ENCODE data around the gene AVEN. TPM values are rescaled to one million over a fixed set of nuclear protein-coding genes. Genes with fewer than 3 reads are reported as not detected.

AVEN gene
- total and polyA plus RNA-seq, 2 donors (not counting 3 experiments of a cell fraction or from before 2014, with no cell fraction given): 7.7 to 23.3 TPM

- BruUV-seq (replicated peaks): no TSS peak
- dilution Hi-C loops (cut with MboI; ENCODE audit: extremely low pct_ligation_motif_present, low sequenced_read_pairs): no loop called here
- no peak overlapping the region for H3K4me2 ChIP-seq (ENCODE audit: insufficient read depth, low read length)
- no peak overlapping the region for H3K4me3 ChIP-seq (replicated peaks in 1 of 3; ENCODE audit: insufficient read depth in 1 of 3, low read depth in 1 of 3, low read length in 3 of 3)
- DNase-seq (ENCODE audit: low read depth, low spot score): no peak
- H3K9me3 ChIP-seq (replicated peaks; ENCODE audit: control insufficient read depth, insufficient read depth, low read length): no peaks in the 10 kb centered on the region
- no peak overlapping the region for H3K27ac ChIP-seq (ENCODE audit: insufficient read depth, low read depth, low read length)
- CTCF ChIA-PET: no interaction called here
- peaks cover 1% of the 10 kb centered on the region for H3K79me2 ChIP-seq (ENCODE audit: control insufficient read depth, insufficient read depth, low read length)
- H3K9me1 ChIP-seq (replicated peaks; ENCODE audit: control insufficient read depth, extremely low read depth, insufficient read depth, low read length): no peaks in the 10 kb centered on the region
- POLR2A ChIA-PET: no interaction called here
- no peak overlapping the region for H2AFZ ChIP-seq (ENCODE audit: low read depth, low read length)
- TF ChIP-seq FOS (IDR thresholded peaks at IDR 0.05; ENCODE audit: borderline replicate concordance, insufficient read depth, low read length) (no peak), POLR2A (IDR thresholded peaks at IDR 0.05; ENCODE audit: low read depth, low read length) (no peak), EZH2 (IDR thresholded peaks at IDR 0.05; ENCODE audit: borderline replicate concordance, low read depth, low read length, severe bottlenecking) (no peak), MYC (IDR thresholded peaks at IDR 0.05; ENCODE audit: low read depth, low read length) (no peak), CTCF (IDR thresholded peaks at IDR 0.05; ENCODE audit: extremely low read depth in 1 of 2, insufficient read depth in 1 of 2, low read depth in 1 of 2, low read length in 2 of 2) (no peak)
- H4K20me1 ChIP-seq (replicated peaks; ENCODE audit: control insufficient read depth, extremely low read depth, insufficient read depth, low read length): no peaks in the 10 kb centered on the region
- no peaks in the 10 kb centered on the region for H3K36me3 ChIP-seq (ENCODE audit: control insufficient read depth in 2 of 2, extremely low read depth in 1 of 2, insufficient read depth in 2 of 2, low read length in 2 of 2)
- no peaks in the 10 kb centered on the region for H3K27me3 ChIP-seq (ENCODE audit: control insufficient read depth in 2 of 2, insufficient read depth in 2 of 2, low read length in 2 of 2)
- intact Hi-C loops (cut with micrococcal nuclease): no loop called here
- H3K9ac ChIP-seq (replicated peaks; ENCODE audit: extremely low read depth, insufficient read depth, low read length): no peak overlapping the region
- H3K4me1 ChIP-seq (ENCODE audit: control insufficient read depth, extremely low read depth, insufficient read depth, low read length): no peaks in the 10 kb centered on the region
- FAIRE-seq: no peak
Measured at GRCh38 chr15:34013746-34014145, 25.3 kb downstream of the AVEN start.

GRCh38 chr15:34012461-34013028 is 26.5 kb downstream of the AVEN start:
- POLR2A ChIA-PET: no interaction called here

More at GRCh38 chr15:34012461-34013028, 26.5 kb downstream of the AVEN start:
- intact Hi-C loops (cut with micrococcal nuclease) (no loop called here), dilution Hi-C loops (cut with MboI; ENCODE audit: extremely low pct_ligation_motif_present, low sequenced_read_pairs) (no loop called here)
- no peaks in the 10 kb centered on the region for H3K36me3 ChIP-seq (ENCODE audit: control insufficient read depth in 2 of 2, extremely low read depth in 1 of 2, insufficient read depth in 2 of 2, low read length in 2 of 2)
- no peak overlapping the region for H3K4me3 ChIP-seq (replicated peaks in 1 of 3; ENCODE audit: insufficient read depth in 1 of 3, low read depth in 1 of 3, low read length in 3 of 3)
- FAIRE-seq (no peak), DNase-seq (ENCODE audit: low read depth, low spot score) (no peak)
- H2AFZ ChIP-seq (ENCODE audit: low read depth, low read length): no peak overlapping the region
- CTCF ChIA-PET: interaction anchor here (1.2 kb wide), 1 partner anchor 9 kb away, joined by 3 read pairs; no protein-coding TSS in a partner anchor
- peaks cover 1% of the 10 kb centered on the region for H3K79me2 ChIP-seq (ENCODE audit: control insufficient read depth, insufficient read depth, low read length)
- H4K20me1 ChIP-seq (replicated peaks; ENCODE audit: control insufficient read depth, extremely low read depth, insufficient read depth, low read length): no peaks in the 10 kb centered on the region
- no peaks in the 10 kb centered on the region for H3K9me3 ChIP-seq (replicated peaks; ENCODE audit: control insufficient read depth, insufficient read depth, low read length)
- no peaks in the 10 kb centered on the region for H3K27me3 ChIP-seq (ENCODE audit: control insufficient read depth in 2 of 2, insufficient read depth in 2 of 2, low read length in 2 of 2)
- no peaks in the 10 kb centered on the region for H3K4me1 ChIP-seq (ENCODE audit: control insufficient read depth, extremely low read depth, insufficient read depth, low read length)
- no peak overlapping the region for H3K9ac ChIP-seq (replicated peaks; ENCODE audit: extremely low read depth, insufficient read depth, low read length)
- no peak overlapping the region for H3K27ac ChIP-seq (ENCODE audit: insufficient read depth, low read depth, low read length)
- H3K4me2 ChIP-seq (ENCODE audit: insufficient read depth, low read length): no peak overlapping the region
- no peaks in the 10 kb centered on the region for H3K9me1 ChIP-seq (replicated peaks; ENCODE audit: control insufficient read depth, extremely low read depth, insufficient read depth, low read length)
- BruUV-seq (replicated peaks): no TSS peak
- TF ChIP-seq POLR2AphosphoS5 (IDR thresholded peaks at IDR 0.05; ENCODE audit: insufficient read depth, low read depth, low read length): no peak
- no peak for TF ChIP-seq MYC (IDR thresholded peaks at IDR 0.05; ENCODE audit: low read depth, low read length)
- no peak for TF ChIP-seq JUN (IDR thresholded peaks at IDR 0.05; ENCODE audit: borderline replicate concordance, insufficient read depth, insufficient read length, low read depth)

All from endothelial cell of umbilical vein (primary cell).